GM21576 (cell line): ENCODE measurements around the gene GIGYF2.
"Not testable (repeated sequence)": the region's sequence is repeated elsewhere in the genome, so short reads cannot be mapped to it uniquely, and the experiment has no call there.

Experiments
- ATAC-seq: cut with Tn5 transposase; IDR thresholded peaks from one replicate; pipeline ENCODE4 v1.9.1; 2021; ENCODE audit warnings: mild to moderate bottlenecking, moderate library complexity; ENCODE audit not compliant: unreplicated experiment

The GIGYF2 gene

GRCh38 chr2:232891621-232892071, 194.5 kb downstream of the GIGYF2 start:
- ATAC-seq, result no peak

- ATAC-seq, result no peak
Observed at GRCh38 chr2:232892221-232892620, 195.1 kb downstream of the GIGYF2 start.

- ATAC-seq, result no peak
Observed at GRCh38 chr2:232892843-232893242, 195.7 kb downstream of the GIGYF2 start.

- no peak for ATAC-seq
Observed at GRCh38 chr2:232893834-232894233, 196.7 kb downstream of the GIGYF2 start.

- no peak for ATAC-seq
Observed at GRCh38 chr2:232894251-232894650, 197.1 kb downstream of the GIGYF2 start.

GRCh38 chr2:232894746-232895145, 197.6 kb downstream of the GIGYF2 start:
- ATAC-seq, result no peak

- ATAC-seq, result no peak
Observed at GRCh38 chr2:232896111-232896510, 199.0 kb downstream of the GIGYF2 start.

GRCh38 chr2:232896720-232897597, 199.8 kb downstream of the GIGYF2 start:
- ATAC-seq, result no peak

- no peak for ATAC-seq
Observed at GRCh38 chr2:232897598-232898408, 200.7 kb downstream of the GIGYF2 start.

- no peak for ATAC-seq
Observed at GRCh38 chr2:232898592-232899543, 201.7 kb downstream of the GIGYF2 start.

- no peak for ATAC-seq
Observed at GRCh38 chr2:232900811-232901735, 203.9 kb downstream of the GIGYF2 start.

- ATAC-seq, result no peak
Observed at GRCh38 chr2:232901736-232902578, 204.8 kb downstream of the GIGYF2 start.

GRCh38 chr2:232903989-232904388, 206.9 kb downstream of the GIGYF2 start:
- ATAC-seq, result no peak

GRCh38 chr2:232906867-232907717, 210.0 kb downstream of the GIGYF2 start:
- ATAC-seq, result not testable (repeated sequence)

- ATAC-seq, result not testable (repeated sequence)
Observed at GRCh38 chr2:232907718-232908085, 210.6 kb downstream of the GIGYF2 start.

GRCh38 chr2:232908695-232909094, 211.6 kb downstream of the GIGYF2 start:
- no peak for ATAC-seq
